ENCODE measurements around the gene HSPA1L.
"Not testable (repeated sequence)": the region's sequence is repeated elsewhere in the genome, so short reads cannot be mapped to it uniquely, and the experiment has no call there.

The HSPA1L gene

GRCh38 chr6:31842053-31842452, 27.0 kb upstream of the HSPA1L start:
- TF ChIP-seq ZFX (IDR thresholded peaks at IDR 0.05) (no peak), CTCF (conservative IDR thresholded peaks at IDR 0.05) (no peak)
- H3K27ac ChIP-seq: no peak overlapping the region

GRCh38 chr6:31839779-31840126, 24.7 kb upstream of the HSPA1L start:
- not testable (repeated sequence) for H3K27ac ChIP-seq

GRCh38 chr6:31838968-31839367, 23.9 kb upstream of the HSPA1L start:
- TF ChIP-seq CTCF (conservative IDR thresholded peaks at IDR 0.05) (no peak), ZFX (IDR thresholded peaks at IDR 0.05) (no peak)
- H3K27ac ChIP-seq: no peak overlapping the region

GRCh38 chr6:31838114-31838553, 23.1 kb upstream of the HSPA1L start:
- peak overlapping the region; percentile 1; the same call in 1 of the 2 replicates for H3K27ac ChIP-seq

GRCh38 chr6:31837369-31838113, 22.5 kb upstream of the HSPA1L start:
- H3K27ac ChIP-seq: peak overlapping the region; percentile 97; the same call in 1 of the 2 replicates

GRCh38 chr6:31836474-31837368, 21.6 kb upstream of the HSPA1L start:
- no peak for TF ChIP-seq CTCF (conservative IDR thresholded peaks at IDR 0.05)
- no peak for TF ChIP-seq ZFX (IDR thresholded peaks at IDR 0.05)
- peak overlapping the region; percentile 97 for H3K27ac ChIP-seq

More at GRCh38 chr6:31837369-31838113, 22.5 kb upstream of the HSPA1L start:
- TF ChIP-seq ZFX (IDR thresholded peaks at IDR 0.05): no peak
- TF ChIP-seq CTCF (conservative IDR thresholded peaks at IDR 0.05): no peak

GRCh38 chr6:31836047-31836473, 21.0 kb upstream of the HSPA1L start:
- no peak for TF ChIP-seq ZFX (IDR thresholded peaks at IDR 0.05)
- no peak for TF ChIP-seq CTCF (conservative IDR thresholded peaks at IDR 0.05)
- peak overlapping the region; percentile 97 for H3K27ac ChIP-seq
